NCI-H2171 (cell line): ENCODE results near the gene UMODL1.

ENCODE experiments used
- DNase-seq: peaks from one replicate; lab custom pipeline; 2025; lab: John Stamatoyannopoulos, UW

Gene UMODL1

GRCh38 chr21:42097860-42098454 lies 26.8 kb downstream of the UMODL1 start:
- DNase-seq, result no peak

- no peak for DNase-seq
Observed at GRCh38 chr21:42098957-42099505, 27.9 kb downstream of the UMODL1 start.

- DNase-seq, result no peak
Observed at GRCh38 chr21:42101246-42101645, 30.1 kb downstream of the UMODL1 start.

GRCh38 chr21:42102076-42102475 lies 31.0 kb downstream of the UMODL1 start:
- no peak for DNase-seq

DNA sequence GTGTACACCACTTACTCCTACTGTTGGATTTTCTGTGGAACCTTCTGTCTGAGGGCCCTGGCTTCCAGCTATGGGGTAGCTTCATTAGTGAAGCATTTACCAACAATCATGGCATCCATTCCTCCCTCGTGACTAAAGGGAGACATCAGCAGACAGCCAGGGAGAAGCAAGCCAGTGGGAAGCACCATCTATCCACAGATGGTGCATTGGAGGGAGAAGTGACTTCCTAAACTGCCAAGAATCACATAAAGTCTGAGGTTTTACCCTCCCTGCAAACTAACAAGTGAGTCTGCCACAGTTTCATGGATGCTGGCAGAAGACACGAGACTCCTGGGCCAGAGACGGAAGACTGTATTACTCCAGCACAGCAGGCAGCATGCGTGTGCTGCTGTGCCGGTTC lies 31.4 kb downstream of the UMODL1 start:
- DNase-seq, result no peak

DNA sequence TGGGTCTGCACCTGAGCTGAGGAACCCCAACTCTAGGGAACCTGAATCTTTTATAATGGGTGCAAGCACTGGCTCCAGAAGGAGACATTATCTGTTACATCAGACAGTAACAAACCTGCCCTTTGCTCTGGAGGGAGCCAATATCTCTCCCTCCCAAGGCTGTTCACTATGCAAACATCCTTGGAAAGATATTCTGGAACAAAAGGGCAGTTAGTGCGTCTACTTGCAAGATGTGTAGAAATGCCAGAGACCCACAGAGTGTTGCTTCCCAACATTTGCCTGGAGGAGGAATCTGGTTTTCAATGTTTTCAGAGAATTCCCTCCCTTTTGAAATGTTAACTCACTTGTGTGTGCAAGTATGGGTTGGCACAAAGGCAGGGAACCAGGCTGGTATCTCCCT lies 31.9 kb downstream of the UMODL1 start:
- no peak for DNase-seq

DNA sequence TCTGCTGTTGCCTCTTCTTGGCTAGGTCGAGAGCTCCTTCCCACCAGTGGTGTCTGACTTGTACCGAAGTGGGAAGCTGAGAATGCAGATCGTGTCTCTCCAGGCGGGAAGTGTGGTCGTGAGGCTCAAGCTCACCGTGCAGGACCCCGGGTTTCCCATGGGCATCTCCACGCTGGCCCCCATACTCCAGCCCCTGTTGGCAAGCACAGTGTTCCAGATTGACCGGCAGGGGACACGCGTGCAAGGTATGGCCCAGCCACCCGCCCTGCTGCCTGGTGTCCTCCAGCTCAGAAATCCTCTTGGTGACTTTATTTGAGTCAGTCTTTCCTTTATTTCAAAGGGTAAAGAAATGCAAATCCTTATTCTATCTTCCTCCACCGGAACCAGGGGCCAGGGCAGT lies 32.7 kb downstream of the UMODL1 start:
- no peak for DNase-seq

DNA sequence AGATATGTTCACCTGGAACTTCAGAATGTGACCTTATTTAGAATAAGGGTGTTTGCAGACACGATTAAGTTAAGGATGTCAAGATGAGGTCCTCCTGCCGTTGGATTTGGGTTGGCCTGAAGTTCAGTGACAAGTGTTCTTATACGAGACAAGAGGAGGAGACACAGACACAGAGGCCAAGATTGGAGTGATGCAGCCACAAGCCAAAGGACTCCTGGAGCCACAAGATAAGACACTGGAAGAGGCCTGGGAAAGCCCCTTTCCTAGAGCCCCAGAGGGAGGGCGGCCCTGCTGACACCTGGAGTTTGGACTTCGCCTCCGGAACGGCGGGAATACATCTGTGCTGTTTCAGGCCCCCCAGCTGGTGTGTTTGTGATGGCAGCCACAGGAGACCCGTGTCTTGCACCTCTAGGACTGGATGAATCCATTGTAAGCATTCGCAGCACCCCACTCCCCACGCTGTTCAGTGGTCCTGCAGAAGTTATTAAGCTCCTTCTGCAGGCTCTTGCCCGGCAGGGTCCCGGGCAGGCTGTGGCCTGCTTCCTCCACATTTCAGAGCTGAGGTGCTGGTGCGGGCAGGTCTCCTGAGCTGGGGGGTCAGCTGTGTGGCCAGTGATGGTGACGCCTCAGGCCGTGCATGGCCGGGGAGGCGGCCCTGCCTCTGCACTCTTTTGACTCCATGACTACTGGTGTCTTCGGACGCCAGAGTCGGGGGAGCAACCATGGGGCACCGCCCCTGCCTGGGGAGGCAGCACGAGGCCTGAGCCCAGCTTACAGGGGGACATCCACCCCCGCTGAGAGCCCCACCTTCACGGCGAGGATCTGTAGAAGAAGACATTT lies 34.6 kb downstream of the UMODL1 start:
- no peak for DNase-seq

- no peak for DNase-seq
Observed at GRCh38 chr21:42106425-42106824, 35.3 kb downstream of the UMODL1 start.

GRCh38 chr21:42107177-42107880 lies 36.2 kb downstream of the UMODL1 start:
- DNase-seq, result no peak

GRCh38 chr21:42107881-42108553 lies 36.9 kb downstream of the UMODL1 start:
- peak; percentile 41 for DNase-seq

DNA sequence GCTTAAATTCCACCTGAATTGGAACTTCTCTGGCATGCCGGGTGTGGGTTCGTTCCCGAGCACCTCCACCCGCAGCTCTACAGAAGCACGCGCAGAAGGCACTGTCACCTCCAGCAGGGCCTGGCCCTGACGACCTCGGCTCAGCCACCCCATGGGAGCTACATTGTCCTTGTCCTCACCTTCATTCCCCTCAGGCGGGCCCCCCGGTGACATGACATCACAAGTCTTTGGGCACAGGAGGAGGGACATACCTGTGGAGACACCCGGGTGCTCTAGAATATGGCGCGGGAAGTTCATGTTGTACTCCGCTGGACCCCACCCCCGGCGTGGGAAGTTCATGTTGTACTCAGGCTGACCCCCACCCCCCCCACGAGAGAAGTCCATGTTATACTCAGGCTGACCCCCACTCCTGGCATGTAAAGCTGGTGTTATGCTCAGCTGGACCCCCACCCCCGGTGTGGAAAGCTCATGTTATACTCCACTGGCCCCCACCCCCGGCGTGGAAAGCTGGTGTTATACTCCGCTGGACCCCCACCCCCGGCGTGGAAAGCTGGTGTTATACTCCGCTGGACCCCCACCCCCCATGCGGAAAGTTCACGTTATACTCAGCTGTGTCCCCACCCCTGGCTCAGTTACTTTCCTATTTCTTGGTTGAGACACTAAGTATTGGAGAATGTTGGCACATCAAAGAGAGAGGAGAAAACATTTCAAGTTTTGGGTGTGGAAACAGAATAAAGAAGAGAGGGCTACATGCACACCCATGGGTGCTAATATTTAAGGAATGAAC lies 37.6 kb downstream of the UMODL1 start:
- DNase-seq, result no peak

DNA sequence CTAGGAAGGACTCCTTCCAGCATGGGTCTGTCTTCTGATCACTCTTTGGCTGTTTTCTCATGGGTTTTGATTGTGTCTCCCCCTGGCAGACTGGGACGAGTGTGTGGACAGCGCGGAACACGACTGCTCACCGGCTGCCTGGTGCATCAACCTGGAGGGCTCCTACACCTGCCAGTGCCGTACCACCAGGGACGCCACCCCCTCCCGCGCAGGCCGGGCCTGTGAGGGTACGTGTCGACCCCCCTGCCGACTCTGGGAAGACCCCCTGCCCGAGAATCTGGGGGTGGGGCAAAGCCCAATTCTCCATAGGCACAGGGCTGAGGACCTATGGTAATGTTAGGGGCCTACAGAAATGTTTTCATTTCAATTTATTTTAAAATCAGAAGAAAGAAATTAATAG lies 38.4 kb downstream of the UMODL1 start:
- no peak for DNase-seq

DNA sequence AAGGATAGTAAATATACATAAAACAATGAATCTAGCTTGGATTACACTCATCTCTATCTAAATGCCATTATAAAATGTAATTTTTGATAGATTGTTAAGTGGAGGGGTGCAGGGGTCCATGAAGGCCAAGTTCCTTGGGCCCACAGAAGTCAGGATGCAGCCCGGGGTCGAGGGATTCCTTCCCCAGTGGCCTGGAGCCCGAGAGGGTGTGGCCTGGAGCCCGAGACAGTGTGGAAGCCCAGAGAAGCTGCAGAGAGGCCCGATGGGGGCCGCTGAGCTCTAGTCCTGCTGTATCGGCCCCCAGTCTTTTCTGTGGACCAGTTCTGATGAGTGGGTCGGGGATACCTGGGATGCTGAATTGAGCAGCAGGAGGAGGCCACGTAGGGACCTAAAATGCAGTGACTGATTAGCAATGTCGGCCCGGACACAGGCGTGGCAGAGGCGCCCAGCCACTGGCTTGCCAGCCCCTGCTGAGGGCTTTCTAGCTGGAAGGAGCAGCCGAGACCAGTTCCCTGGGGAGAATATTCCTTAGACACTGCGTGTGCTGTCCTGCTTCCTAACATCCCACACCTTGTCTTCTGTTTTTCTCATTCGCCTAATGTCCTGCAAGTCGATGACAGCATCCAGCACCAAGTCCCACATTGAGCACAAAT lies 38.9 kb downstream of the UMODL1 start:
- DNase-seq, result no peak

GRCh38 chr21:42110691-42111469 lies 39.8 kb downstream of the UMODL1 start:
- no peak for DNase-seq

GRCh38 chr21:42111470-42111743 lies 40.3 kb downstream of the UMODL1 start:
- DNase-seq, result no peak

DNA sequence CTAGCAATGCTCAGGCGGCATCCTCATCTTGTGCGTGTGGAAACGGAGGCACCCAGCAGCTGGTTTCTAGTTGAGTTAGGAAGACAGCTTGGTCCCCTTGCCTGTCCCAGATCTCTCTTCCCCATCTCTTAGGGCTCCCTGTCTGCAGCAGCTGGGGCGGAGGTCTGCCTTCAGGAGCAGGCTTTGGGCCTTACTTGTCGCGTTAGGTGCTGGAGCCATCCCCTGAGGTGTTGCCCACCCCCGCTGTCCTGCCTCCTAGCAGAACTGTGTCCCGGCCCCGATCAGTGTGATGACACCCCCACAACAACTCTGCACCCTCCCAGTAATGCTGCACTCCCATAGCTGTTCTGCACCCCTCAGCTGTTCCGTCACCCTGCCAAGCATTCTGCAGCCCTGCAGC lies 40.7 kb downstream of the UMODL1 start:
- DNase-seq, result no peak

- DNase-seq, result no peak
Observed at GRCh38 chr21:42112238-42112637, 41.1 kb downstream of the UMODL1 start.

DNA sequence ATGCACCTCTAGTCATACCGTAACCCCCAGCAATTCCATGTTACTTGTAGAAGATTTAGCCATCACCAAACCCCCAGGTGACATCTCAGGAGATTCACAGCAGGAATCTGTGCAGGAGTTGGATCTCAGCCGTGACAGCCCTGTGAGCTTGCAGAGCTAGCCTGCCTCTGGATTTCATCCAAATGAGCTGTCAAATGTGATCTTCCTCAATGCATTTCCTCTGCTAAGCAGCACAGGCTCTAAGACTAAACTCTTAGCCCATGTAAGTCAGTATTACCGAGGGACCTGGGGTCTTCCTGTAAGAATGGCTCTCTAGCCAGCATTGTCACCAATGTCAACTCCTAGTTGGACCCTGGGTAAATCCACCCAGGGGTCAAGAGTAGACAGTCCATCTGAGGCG lies 41.7 kb downstream of the UMODL1 start:
- DNase-seq, result no peak

DNA sequence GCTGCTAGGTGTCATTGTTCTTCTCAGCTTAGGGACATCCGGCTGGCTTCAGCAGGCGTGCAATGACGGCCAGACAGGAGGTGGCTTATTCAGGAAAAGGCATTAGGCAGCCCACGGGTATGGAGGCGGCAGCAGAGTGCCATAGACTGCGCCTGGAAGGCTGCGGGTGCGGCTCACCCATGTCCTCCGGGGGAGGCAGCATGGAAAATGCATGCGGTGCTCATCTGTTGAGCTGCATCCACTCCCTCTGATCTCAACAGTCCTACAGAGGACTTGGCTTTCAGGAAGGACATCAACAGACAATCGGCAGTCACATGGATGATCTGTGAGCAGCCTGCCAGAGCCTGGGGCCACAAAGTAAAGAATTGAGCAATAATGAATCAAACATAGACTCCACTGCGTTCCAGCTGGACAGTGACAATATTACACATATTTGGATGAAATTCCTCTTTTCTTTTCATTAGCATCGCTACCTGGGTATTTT lies 42.9 kb downstream of the UMODL1 start:
- DNase-seq, result no peak
